IPS DF 6.9 (cell line): ENCODE measurements around the gene TMEM117.

ENCODE experiments used
- DNase-seq: peaks from one replicate; pipeline ENCODE4 v3.0.0-alpha.2; 2013; ENCODE audit warnings: low read depth, low spot score
- H3K27ac ChIP-seq: one replicate; pipeline ENCODE4 v1.5.1; 2013; ENCODE audit warnings: low read length, control low read depth
- H3K27me3 ChIP-seq: 2 replicates; pipeline ENCODE4 v1.6.1; 2013; ENCODE audit warnings: mild to moderate bottlenecking, low read length; ENCODE audit not compliant: control insufficient read depth, insufficient read depth
- H3K36me3 ChIP-seq: 2 replicates; pipeline ENCODE4 v1.6.1; 2013; ENCODE audit warnings: low read length; ENCODE audit not compliant: control insufficient read depth, insufficient read depth
- H3K4me1 ChIP-seq: 2 replicates; pipeline ENCODE4 v1.6.1; 2013; ENCODE audit warnings: low read length; ENCODE audit not compliant: control insufficient read depth, insufficient read depth
- H3K4me3 ChIP-seq: 2 replicates; pipeline ENCODE4 v1.5.1; 2013; ENCODE audit warnings: mild to moderate bottlenecking, low read length
- H3K9me3 ChIP-seq: 2 replicates; pipeline ENCODE4 v1.6.1; 2013; ENCODE audit warnings: low read length, inconsistent platforms; ENCODE audit not compliant: control insufficient read depth, insufficient read depth
- WGBS: extraction: QIAGEN DNeasy Blood & Tissue Kit; methylation state at CpG from one replicate; pipeline ENCODE4 v1.1.7; 2013; ENCODE audit warnings: mixed read lengths, missing lambda C conversion rate; ENCODE audit not compliant: insufficient read length, insufficient coverage; 5-methylcytosine and 5-hydroxymethylcytosine counted together

The TMEM117 gene

GRCh38 chr12:43979450-43979849 is 143.6 kb downstream of the TMEM117 start:
- Histone ChIP-seq H3K4me1 (no peaks in the 10 kb centered on the region), H3K36me3 (no peaks in the 10 kb centered on the region; the same call in 1 of the 2 replicates), H3K27ac (no peak overlapping the region), H3K4me3 (no peak overlapping the region), H3K9me3 (no peaks in the 10 kb centered on the region; the same call in 1 of the 2 replicates), H3K27me3 (no peaks in the 10 kb centered on the region)
- no peak for DNase-seq
- no CpG with 5 or more reads among the region's 3 CpGs for WGBS

- Histone ChIP-seq H3K9me3 (no peaks in the 10 kb centered on the region; the same call in 1 of the 2 replicates), H3K36me3 (no peaks in the 10 kb centered on the region; the same call in 1 of the 2 replicates), H3K4me1 (no peaks in the 10 kb centered on the region), H3K4me3 (no peak overlapping the region), H3K27me3 (no peaks in the 10 kb centered on the region), H3K27ac (no peak overlapping the region)
- DNase-seq: no peak
- WGBS: 100% methylated on average over 1 of the region's 6 CpGs
Measured at GRCh38 chr12:43980627-43981191, 144.8 kb downstream of the TMEM117 start.

- no peak overlapping the region for H3K27ac ChIP-seq
- no peak overlapping the region for H3K4me3 ChIP-seq
- H3K36me3 ChIP-seq: no peaks in the 10 kb centered on the region; the same call in 1 of the 2 replicates
- no peak for DNase-seq
- H3K27me3 ChIP-seq: no peaks in the 10 kb centered on the region
- H3K9me3 ChIP-seq: no peaks in the 10 kb centered on the region; the same call in 1 of the 2 replicates
- H3K4me1 ChIP-seq: no peaks in the 10 kb centered on the region
Measured at GRCh38 chr12:43981726-43982125, 145.8 kb downstream of the TMEM117 start.

- H3K27me3 ChIP-seq: no peaks in the 10 kb centered on the region
- H3K27ac ChIP-seq: no peak overlapping the region
- H3K9me3 ChIP-seq: no peaks in the 10 kb centered on the region; the same call in 1 of the 2 replicates
- no peaks in the 10 kb centered on the region; the same call in 1 of the 2 replicates for H3K36me3 ChIP-seq
- no CpG with 5 or more reads among the region's 2 CpGs for WGBS
- DNase-seq: no peak
- H3K4me3 ChIP-seq: no peak overlapping the region
- H3K4me1 ChIP-seq: no peaks in the 10 kb centered on the region
Measured at GRCh38 chr12:43982544-43982943, 146.7 kb downstream of the TMEM117 start.

- Histone ChIP-seq H3K4me3 (no peak overlapping the region), H3K27ac (no peak overlapping the region), H3K9me3 (no peaks in the 10 kb centered on the region), H3K27me3 (no peaks in the 10 kb centered on the region), H3K36me3 (no peaks in the 10 kb centered on the region), H3K4me1 (no peaks in the 10 kb centered on the region)
- no CpG with 5 or more reads among the region's 5 CpGs for WGBS
- DNase-seq: no peak
Measured at GRCh38 chr12:43988838-43989560, 153.1 kb downstream of the TMEM117 start.

- Histone ChIP-seq H3K4me3 (no peak overlapping the region), H3K36me3 (no peaks in the 10 kb centered on the region), H3K9me3 (no peaks in the 10 kb centered on the region), H3K27ac (no peak overlapping the region), H3K4me1 (no peaks in the 10 kb centered on the region), H3K27me3 (no peaks in the 10 kb centered on the region)
- no peak for DNase-seq
Measured at GRCh38 chr12:43992856-43993255, 157.0 kb downstream of the TMEM117 start.

- no CpG with 5 or more reads among the region's 5 CpGs for WGBS
- Histone ChIP-seq H3K27me3 (no peaks in the 10 kb centered on the region), H3K4me3 (no peak overlapping the region), H3K9me3 (no peaks in the 10 kb centered on the region), H3K27ac (no peak overlapping the region), H3K36me3 (no peaks in the 10 kb centered on the region), H3K4me1 (no peaks in the 10 kb centered on the region)
- peak; percentile 76 for DNase-seq
Measured at GRCh38 chr12:44000309-44000952, 164.6 kb downstream of the TMEM117 start.

GRCh38 chr12:44002607-44003006 is 166.7 kb downstream of the TMEM117 start:
- no peak overlapping the region for H3K4me3 ChIP-seq
- H3K4me1 ChIP-seq: no peaks in the 10 kb centered on the region
- no peak overlapping the region for H3K27ac ChIP-seq
- no peak for DNase-seq
- H3K9me3 ChIP-seq: no peaks in the 10 kb centered on the region
- WGBS: no CpG with 5 or more reads among the region's 2 CpGs
- H3K36me3 ChIP-seq: no peaks in the 10 kb centered on the region
- no peaks in the 10 kb centered on the region for H3K27me3 ChIP-seq

GRCh38 chr12:44003721-44004120 is 167.8 kb downstream of the TMEM117 start:
- no peaks in the 10 kb centered on the region for H3K27me3 ChIP-seq
- no peak for DNase-seq
- H3K36me3 ChIP-seq: no peaks in the 10 kb centered on the region
- no peak overlapping the region for H3K27ac ChIP-seq
- H3K4me1 ChIP-seq: no peaks in the 10 kb centered on the region
- no peak overlapping the region for H3K4me3 ChIP-seq
- no peaks in the 10 kb centered on the region; the same call in 1 of the 2 replicates for H3K9me3 ChIP-seq

- peak; percentile 16 for DNase-seq
- no CpG with 5 or more reads among the region's 3 CpGs for WGBS
- no peak overlapping the region for H3K27ac ChIP-seq
- no peaks in the 10 kb centered on the region for H3K4me1 ChIP-seq
- H3K4me3 ChIP-seq: no peak overlapping the region
- H3K36me3 ChIP-seq: no peaks in the 10 kb centered on the region
- H3K27me3 ChIP-seq: no peaks in the 10 kb centered on the region
- H3K9me3 ChIP-seq: no peaks in the 10 kb centered on the region
Measured at GRCh38 chr12:44015333-44015941, 179.6 kb downstream of the TMEM117 start.
